ENCODE measurements around the gene TRIM54.

The TRIM54 gene, protein sequence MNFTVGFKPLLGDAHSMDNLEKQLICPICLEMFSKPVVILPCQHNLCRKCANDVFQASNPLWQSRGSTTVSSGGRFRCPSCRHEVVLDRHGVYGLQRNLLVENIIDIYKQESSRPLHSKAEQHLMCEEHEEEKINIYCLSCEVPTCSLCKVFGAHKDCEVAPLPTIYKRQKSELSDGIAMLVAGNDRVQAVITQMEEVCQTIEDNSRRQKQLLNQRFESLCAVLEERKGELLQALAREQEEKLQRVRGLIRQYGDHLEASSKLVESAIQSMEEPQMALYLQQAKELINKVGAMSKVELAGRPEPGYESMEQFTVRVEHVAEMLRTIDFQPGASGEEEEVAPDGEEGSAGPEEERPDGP

DNA sequence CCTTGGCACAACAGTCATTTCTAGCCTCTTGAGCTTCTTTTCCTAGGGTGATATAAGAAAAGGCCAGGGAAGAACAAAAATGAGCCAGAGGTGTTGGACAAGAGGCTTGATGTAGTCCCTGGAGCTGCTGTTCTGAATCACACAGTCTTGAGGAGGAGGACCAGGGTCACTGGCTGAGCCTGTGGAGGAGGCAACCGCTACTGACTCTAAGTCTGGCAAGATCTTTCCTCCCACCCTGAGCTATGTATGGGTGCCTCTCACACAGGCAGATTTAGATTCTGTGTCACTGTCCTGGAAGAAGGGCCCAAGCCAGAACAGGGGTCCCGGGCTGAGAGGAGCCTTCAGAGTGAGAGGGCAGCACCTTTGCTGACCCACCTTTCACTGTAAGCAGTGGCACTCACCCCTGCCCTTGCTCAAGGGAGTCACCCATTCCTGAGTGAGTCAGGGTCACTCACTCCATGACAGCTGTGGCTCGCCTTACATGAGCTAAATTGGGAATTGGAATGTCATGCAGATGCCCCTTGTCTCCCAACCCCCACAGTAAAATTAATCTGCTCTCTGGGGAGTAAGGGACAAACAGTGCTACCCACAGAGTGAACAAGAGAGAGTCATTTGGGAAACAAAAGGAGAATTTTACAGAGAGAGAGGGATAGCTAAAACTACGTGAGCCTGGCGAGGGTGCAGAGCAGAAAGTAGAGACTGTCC, at the start of gene TRIM54:
TRIM54 (plus strand) TSS at position 575 of the 705 bp plus-strand sequence. CDS start 303 bp downstream, outside the sequence.
- DNase-seq, result no peak

DNA sequence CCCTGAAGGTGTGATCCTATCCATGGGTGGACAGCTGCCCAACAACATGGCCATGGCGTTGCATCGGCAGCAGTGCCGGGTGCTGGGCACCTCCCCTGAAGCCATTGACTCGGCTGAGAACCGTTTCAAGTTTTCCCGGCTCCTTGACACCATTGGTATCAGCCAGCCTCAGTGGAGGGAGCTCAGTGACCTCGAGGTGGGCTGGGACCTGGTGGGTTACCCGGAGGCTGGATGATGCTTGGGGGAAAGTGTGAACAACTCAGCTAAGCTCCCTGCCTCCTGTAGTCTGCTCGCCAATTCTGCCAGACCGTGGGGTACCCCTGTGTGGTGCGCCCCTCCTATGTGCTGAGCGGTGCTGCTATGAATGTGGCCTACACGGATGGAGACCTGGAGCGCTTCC, 48.9 kb upstream of the TRIM54 start:
- no peak for DNase-seq

DNA sequence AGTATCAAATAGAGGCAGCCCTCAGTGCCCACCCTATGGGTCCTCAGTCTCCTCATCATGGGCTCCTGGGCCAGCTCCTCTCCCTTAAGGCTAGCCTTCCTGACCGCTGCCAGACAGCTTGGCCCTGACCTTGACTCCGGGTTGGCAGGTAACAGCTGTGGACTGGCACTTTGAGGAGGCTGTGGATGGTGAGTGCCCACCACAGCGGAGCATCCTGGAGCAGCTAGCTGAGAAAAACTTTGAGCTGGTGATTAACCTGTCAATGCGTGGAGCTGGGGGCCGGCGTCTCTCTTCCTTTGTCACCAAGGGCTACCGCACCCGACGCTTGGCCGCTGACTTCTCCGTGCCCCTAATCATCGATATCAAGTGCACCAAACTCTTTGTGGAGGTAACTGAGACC, 46.1 kb upstream of the TRIM54 start:
- DNase-seq, result no peak

DNA sequence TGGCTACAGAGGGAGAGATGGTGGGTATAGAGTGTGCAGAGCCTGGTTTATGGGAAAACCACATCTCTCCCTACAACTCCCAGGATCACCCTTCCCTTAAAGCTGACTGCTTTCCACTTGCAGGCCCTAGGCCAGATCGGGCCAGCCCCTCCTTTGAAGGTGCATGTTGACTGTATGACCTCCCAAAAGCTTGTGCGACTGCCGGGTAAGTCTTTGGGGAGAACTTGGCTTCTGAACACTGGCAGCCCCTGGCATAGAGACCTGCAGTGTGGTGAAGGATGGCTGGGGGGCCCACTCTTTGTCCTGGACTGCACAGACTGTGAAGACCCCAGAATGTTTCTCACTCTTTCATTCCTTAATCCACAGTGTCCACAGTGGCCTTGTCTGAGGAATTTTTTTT, 45.6 kb upstream of the TRIM54 start:
- DNase-seq, result no peak

DNA sequence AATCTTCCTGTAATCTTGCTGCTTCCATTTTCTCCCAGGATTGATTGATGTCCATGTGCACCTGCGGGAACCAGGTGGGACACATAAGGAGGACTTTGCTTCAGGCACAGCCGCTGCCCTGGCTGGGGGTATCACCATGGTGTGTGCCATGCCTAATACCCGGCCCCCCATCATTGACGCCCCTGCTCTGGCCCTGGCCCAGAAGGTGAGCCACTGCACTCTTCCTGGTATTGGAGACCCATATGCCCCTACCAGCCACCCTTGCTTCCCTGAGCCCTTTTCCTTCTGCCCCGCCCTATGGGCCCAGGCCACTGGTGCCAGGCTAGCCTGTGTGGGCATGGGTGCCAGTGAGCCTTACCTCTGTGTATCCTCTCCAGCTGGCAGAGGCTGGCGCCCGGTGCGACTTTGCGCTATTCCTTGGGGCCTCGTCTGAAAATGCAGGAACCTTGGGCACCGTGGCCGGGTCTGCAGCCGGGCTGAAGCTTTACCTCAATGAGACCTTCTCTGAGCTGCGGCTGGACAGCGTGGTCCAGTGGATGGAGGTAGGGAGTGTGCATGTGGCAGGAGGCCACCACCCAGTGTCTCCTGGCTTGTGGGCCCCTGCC, 44.8 kb upstream of the TRIM54 start:
- no peak for DNase-seq

DNA sequence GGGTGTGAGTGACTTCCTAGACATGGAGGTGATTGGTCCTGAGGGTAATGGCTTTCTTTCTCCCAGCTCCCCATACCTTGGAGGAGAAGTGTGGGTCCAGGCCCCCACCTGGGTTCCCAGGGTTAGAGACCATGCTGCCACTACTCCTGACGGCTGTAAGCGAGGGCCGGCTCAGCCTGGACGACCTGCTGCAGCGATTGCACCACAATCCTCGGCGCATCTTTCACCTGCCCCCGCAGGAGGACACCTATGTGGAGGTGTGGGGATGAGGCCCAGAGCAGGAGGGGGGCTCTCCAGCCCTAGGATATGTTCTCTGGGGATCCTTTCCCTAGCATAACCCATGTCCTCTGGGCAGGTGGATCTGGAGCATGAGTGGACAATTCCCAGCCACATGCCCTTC, 43.3 kb upstream of the TRIM54 start:
- DNase-seq, result no peak

DNA sequence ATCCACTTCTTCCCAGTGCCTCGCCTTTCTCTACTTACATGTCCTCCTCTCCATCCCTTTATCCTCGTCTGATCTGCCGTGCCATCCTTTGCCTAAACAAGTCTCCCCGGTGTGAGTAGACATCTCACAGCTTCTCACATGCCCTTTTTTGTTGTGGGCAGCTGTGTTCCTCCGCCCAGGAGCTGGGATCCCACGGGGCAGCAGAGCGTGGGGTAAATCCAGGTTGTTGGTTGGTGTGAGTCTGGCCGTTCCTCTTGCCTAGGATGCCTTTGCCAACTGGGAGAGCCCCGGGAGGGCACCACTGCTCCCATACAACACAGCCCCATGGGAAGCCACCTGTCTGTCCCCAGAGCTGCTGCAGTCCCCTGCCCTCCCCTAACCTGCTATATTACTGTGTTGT, 41.8 kb upstream of the TRIM54 start:
- no peak for DNase-seq

DNA sequence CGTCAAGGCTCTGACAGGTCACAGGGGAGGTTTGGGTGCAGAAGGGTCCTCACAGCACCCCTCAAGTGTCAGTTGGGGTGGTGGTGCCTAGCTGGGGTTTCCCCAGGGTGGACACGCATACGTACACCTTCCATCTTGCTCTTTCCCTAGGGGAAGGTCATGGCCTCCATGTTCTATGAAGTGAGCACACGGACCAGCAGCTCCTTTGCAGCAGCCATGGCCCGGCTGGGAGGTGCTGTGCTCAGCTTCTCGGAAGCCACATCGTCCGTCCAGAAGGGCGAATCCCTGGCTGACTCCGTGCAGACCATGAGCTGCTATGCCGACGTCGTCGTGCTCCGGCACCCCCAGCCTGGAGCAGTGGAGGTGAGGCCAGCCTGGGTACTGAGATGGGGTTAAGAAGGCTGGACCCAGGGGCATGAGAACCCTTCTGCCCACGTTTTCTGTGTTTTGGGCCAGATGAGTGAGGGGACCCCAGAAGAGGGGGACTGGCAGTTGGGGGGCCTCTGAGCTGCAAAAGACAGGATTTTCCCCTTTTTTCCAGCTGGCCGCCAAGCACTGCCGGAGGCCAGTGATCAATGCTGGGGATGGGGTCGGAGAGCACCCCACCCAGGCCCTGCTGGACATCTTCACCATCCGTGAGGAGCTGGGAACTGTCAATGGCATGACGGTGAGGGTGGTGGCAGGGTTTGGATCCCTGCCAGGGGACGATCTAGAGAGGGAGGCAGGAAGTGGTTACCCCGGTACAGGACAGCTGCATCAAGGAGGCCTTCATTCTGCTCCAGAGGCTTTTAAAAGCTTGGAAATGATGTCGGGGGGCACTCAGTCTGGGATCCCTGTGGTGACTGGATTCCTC, 40.2 kb upstream of the TRIM54 start:
- no peak for DNase-seq

DNA sequence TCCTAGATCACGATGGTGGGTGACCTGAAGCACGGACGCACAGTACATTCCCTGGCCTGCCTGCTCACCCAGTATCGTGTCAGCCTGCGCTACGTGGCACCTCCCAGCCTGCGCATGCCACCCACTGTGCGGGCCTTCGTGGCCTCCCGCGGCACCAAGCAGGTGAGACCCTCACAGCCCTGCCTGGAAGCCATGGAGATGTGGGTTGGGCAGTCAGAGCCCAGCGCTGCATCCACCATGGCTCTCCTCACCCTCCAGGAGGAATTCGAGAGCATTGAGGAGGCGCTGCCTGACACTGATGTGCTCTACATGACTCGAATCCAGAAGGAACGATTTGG, 39.6 kb upstream of the TRIM54 start:
- DNase-seq, result no peak

DNA sequence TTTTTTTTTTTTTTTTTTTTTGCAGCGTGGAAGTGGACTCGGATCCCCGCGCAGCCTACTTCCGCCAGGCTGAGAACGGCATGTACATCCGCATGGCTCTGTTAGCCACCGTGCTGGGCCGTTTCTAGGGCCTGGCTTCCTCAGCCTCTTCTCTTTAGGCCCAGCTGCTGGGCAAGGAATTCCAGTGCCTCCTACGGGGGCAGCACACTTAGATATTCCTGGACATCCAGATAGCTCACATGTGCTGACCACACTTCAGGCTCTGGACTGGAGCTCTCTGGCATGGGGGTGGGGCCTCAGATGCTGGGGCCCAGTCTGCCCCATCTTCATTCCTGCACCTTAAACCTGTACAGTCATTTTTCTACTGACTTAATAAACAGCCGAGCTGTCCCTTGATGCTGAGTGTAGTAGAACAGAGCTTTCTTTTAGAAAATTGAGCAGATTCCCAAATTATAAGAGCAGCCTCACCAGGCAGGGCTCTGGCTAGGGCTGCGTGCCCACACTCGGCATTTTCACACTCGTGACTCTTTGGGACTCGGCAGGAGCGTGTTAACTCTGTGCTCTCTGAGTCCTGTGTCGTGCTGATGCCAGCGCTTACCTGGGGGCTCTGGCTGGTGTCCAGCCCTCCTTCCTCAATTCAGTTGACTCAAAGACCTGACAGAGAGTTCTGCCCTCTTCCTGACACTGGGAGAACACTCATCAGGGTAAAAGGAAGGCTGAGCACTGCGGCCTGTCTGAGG, 38.7 kb upstream of the TRIM54 start:
- no peak for DNase-seq

DNA sequence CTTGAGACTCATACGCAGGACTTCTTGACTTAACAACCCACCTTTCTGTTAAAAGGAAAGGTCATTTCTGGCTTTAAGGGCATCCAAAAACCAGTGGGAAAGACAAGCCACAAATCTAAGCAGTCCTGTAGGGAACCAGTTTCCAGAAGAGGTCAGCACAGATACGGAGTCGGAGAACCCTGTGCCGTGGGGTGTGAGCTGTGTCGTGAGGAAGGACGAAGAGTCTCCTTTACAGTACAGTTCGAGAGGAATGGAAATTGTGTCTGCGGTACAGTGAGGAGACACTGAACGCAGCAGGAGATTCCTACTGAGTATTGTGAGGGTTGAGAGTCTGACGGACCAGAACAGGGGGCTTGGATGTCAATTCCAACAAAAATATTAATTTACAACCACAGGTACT, 37.1 kb upstream of the TRIM54 start:
- no peak for DNase-seq

DNA sequence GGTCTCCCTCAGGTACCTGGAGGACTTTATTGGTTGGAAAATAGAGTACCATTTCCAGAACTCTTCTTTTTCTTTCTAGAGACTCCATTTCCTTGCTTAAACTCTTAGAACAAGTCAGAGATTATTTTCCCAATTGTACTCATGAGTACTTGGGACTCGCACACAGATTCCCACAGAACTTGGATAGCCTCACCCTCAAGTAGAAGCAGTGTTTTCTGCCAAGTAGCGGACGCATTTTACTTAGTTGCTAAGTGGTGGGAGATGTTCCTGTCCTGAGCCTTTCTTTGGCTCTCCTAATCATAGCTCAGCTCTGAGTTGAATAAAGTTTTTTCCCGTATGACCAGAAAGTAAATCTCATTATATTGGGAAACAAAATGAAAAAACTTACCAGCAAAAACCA, 36.6 kb upstream of the TRIM54 start:
- DNase-seq, result no peak

DNA sequence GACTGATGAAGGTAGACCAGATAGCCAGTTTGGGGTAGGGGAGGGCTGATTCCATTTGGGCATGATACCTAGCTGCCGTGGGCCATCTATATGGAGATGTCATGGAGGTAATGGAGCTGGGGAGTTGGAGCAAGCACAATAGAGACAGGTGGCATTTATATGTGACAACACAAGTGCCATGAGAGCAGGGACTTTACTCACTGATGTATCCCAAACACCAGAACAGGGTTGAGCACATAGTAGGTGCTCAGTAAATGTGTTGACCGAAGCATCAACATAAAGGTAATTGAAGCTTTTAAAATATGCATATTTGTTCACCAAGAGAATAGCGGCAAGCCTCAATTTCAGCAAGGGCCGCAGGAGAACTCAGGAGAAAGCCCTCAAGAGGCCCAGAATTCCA, 34.3 kb upstream of the TRIM54 start:
- no peak for DNase-seq

DNA sequence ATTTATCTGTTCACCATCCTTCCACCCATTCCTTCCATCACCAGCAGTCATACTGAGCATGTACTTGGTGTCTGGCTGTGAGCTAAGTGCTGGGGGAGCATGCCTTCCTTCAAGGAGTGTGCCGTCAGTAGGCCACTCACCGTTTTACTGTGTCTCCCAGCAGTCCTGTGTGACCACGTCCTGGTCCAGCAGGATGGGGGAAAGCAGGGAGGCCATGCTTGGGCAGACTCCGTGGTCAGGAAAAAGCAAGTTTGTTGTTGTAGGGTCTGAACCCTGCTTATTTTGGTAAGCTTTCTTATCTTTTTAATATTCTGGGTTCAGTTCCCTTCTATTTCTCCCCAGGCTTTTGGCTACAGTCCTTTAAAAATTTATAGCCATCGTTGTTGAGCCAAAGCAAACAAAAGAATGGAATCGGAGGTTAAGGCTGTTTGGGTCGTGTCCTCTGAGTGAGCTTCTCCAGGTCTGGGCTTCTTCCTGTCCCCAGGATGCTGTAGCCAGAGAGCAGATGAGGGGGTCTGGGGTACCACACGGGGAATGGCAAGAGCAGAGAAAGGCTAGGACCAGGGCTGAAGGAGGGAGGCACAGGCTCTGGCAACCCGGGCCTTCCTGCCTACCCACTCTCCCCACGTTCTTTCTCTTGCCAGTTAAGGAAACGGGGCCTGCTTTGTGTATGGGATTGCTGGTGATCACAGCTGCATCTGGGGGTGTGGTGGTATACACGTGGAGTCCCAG, 32.9 kb upstream of the TRIM54 start:
- no peak for DNase-seq

DNA sequence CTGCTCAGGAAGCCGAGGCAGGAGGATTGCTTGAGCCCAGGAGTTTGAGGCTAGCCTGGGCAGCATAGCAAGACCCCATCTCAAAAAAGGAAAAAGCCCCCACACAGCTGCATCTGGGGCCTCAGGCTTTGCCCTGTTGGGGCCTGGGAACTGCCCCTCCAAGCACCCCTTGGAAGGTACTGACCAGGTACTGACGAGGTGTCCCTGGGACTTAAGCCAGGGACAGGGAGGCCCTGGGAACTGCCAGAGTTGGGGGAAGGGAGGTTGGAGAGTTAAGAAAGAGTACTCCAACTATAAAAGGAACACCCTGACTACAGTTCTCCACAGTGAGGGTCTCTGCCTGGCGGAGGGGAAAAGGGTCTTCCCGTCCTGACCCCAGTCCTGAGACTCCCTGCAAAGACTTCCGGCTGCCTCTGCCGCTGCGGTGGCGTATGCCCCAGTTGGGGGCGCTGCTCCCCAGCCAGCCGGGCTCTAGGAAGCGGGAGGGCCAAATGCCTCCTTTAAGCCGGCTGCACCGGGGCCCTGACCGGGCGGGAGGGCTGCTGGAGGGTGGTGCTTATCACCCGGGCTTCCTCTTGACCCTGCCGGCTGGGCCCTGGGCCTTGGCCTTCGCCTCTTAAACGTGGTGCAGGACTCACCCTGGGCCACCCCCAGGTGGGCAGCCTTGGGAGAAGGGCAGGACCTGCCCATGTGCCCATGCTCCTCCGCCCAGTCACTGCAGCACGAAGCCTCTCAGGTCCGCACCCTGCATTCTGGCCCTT, 32.2 kb upstream of the TRIM54 start:
- no peak for DNase-seq

DNA sequence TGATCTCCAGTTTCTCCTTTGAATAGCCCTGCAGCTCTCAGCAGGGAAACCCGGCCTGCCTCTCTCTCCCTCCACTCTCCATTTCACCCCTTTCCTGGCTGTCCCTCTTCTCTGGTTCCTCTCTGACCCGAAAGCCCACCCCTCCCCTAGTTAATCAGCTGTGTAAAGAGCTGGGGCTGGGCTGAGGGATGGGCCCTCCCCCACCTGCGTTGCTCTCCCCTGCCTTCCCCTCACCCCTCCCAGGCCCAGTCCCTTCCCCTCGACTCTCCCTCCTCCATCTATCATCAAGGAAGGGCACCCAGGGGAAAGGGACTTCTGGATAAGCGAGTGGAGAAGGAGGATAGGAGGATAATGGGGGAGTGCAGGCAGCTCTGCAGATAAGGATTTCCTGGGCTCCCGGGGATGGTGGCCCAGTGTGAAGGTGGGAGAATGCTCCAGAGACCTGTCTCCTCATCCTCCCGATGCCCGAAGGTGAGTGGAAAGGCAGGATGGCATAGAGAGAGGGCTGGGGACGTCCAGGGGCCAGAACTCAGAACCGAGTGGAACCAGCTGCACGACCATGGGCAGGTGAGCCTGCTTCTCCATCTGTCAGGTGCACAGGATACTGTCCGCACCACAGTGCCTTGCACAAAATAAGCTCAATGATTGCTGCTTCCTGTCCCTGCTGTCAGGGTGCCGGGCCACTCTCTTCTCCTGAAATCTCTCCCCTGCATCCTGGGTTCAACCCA, 31.4 kb upstream of the TRIM54 start:
- DNase-seq, result no peak

DNA sequence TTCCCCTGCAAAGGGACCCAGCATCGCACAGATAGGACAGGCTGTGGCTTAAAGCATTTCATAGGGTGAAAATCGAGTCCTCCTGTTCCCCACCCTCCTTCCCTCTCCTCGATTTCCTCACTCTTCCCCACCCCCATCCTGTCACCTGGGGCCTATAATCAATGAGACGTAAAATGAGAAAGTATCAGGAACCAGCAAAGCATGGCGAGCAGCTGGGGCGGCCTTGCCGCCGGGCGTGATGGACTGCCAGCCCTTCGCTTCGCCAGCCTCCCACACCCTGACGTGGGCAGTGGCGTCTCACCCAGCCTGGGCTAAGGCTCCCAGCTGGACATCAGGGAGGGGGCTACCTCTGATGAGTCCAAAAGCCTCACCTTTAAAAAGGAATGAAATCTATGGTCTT, 30.5 kb upstream of the TRIM54 start:
- DNase-seq, result no peak

DNA sequence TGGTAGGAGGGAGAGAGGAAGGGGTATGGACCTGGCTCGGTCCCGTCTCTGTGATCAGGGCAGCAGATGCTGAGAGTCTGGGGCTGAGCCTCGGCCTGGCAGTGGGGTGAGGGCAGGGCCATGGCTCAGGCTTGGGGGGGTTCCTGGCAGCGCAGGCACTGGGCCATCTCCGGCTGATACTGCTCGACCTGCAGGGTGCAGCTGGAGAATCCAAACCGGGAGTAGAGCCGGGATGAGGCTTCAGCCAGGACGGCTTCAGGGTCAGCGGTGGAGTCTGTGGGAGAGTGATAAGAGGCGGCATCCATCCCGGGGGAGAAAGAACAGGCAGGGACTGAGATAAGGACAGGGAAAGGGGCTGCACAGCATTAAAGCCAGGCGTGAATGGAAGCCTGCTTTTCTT, 27.0 kb upstream of the TRIM54 start:
- no peak for DNase-seq

DNA sequence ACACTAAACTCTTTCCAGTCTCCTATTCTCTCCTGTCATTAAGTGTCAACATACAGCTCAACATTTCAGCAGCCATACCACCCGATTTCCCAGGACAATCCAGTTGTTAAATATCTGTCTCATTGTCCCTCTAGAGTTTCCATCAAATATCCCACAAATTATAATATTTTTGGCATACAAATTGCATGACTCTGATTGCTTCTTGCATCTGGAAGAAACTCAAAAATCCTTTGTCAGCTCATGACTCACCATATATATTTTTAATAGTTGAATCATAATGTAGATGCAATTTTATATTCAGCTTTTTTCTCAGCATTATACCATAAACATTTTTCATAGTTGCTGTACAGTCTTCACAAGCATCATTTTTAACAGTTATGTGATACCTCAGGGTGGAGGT, 26.6 kb upstream of the TRIM54 start:
- no peak for DNase-seq

DNA sequence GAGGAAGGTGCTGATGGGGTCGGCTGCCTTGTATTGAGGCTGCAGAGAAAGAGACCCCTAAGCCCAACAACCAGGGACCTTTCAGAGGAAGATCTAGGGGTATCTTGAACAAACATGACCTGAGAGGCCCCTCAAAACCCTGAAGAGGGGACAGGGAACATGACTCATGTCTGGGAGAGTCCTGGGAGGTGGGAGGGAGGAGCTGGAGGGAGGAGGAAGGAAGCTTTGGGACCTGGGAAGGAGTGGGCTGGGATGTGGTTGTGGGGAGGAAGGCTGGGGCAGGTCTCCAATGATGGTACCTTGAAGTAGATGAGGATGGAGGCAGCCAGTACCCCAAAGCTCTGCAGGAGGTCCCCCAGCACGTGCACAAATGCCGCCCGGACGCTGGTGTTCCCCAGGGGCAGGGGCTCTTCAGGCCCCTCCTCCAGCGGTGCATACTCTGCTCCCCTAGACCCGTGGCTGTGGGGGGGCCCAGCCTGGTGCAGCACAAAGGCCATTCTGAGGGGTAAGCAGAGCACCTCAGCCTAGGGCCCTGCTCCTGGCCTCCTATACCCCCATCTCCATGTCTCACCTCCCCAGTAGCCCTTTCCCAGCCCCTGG, 25.3 kb upstream of the TRIM54 start:
- no peak for DNase-seq
